PC-3 (cell line): ENCODE results near the gene CTRL. TPM values are rescaled to one million over a fixed set of nuclear protein-coding genes. Genes with fewer than 3 reads are reported as not detected.

Source experiments
- ATAC-seq: fragments of 200-7000 bp; cut with Tn5 transposase; 2 replicates; pipeline ENCODE4 v1.9.1; 2020; ENCODE audit warnings: mild to moderate bottlenecking, moderate library complexity
- BruUV-seq: library from RNA; stranded (reverse); fragments of 400-500 nt; replicated peaks from 2 replicates; lab custom pipeline; 2021; lab: Mats Ljungman, UMichigan
- CTCF ChIA-PET: fragments of 300-600 bp; sonication (Branson Sonifier 250); formaldehyde crosslinking; loops from one replicate; lab custom pipeline; 2022; ENCODE audit warnings: antibody characterized with exemption; lab: Charles Lee
- POLR2A ChIA-PET: fragments of 300-600 bp; sonication (Branson Sonifier 250); formaldehyde crosslinking; loops from one replicate; lab custom pipeline; 2022; ENCODE audit warnings: antibody characterized with exemption; ENCODE audit not compliant: unreplicated experiment; lab: Charles Lee
- DNase-seq: peaks from one replicate; pipeline ENCODE4 v3.0.0-alpha.2; 2015
- H2AFZ ChIP-seq: fragments of 300-600 bp; sonication (generic); 2 replicates; pipeline ENCODE4 v1.6.0; 2016; ENCODE audit warnings: antibody characterized with exemption, low read length
- H3F3A ChIP-seq: fragments of 300-600 bp; sonication (generic); one replicate; pipeline ENCODE4 v1.6.0; 2017; ENCODE audit warnings: antibody characterized with exemption, low read length, control low read depth, mild to moderate bottlenecking; ENCODE audit not compliant: unreplicated experiment
- H3K27ac ChIP-seq: fragments of 300-600 bp; sonication (generic); 2 replicates; pipeline ENCODE4 v1.5.1; 2016; ENCODE audit warnings: mild to moderate bottlenecking, low read length
- H3K27me3 ChIP-seq: fragments of 300-600 bp; sonication (generic); 2 replicates; pipeline ENCODE4 v1.6.1; 2016; ENCODE audit warnings: low read length, mixed read lengths
- H3K36me3 ChIP-seq: fragments of 300-600 bp; sonication (generic); 2 replicates; pipeline ENCODE4 v1.6.1; 2016; ENCODE audit warnings: low read depth, mixed run types, low read length, mixed read lengths
- H3K4me1 ChIP-seq: fragments of 300-600 bp; sonication (generic); 2 replicates; pipeline ENCODE4 v1.5.1; 2016; ENCODE audit warnings: low read length; ENCODE audit not compliant: insufficient read depth
- H3K4me2 ChIP-seq: fragments of 300-600 bp; sonication (generic); 2 replicates; pipeline ENCODE4 v1.6.0; 2016; ENCODE audit warnings: low read length
- H3K4me3 ChIP-seq: fragments of 300-600 bp; sonication (generic); 2 replicates; pipeline ENCODE4 v1.5.1; 2016; ENCODE audit warnings: mild to moderate bottlenecking, low read length, mixed read lengths
- H3K79me2 ChIP-seq: fragments of 300-600 bp; sonication (generic); 2 replicates; pipeline ENCODE4 v1.6.1; 2017; ENCODE audit warnings: low read length, mixed read lengths
- H3K9ac ChIP-seq: fragments of 300-600 bp; sonication (generic); 2 replicates; pipeline ENCODE4 v1.6.0; 2016; ENCODE audit warnings: mild to moderate bottlenecking, low read length
- H3K9me2 ChIP-seq: fragments of 300-600 bp; sonication (generic); replicated peaks from 2 replicates; pipeline ENCODE4 v1.6.1; 2016; ENCODE audit warnings: mixed run types, low read length, mixed read lengths
- H3K9me3 ChIP-seq: fragments of 300-600 bp; sonication (generic); 2 replicates; pipeline ENCODE4 v1.6.1; 2016; ENCODE audit warnings: low read length, mixed read lengths
- H4K20me1 ChIP-seq: fragments of 300-600 bp; sonication (generic); 2 replicates; pipeline ENCODE4 v1.6.1; 2016; ENCODE audit warnings: low read length, mixed read lengths
- CTCF ChIP-seq: fragments of 300-600 bp; sonication (generic); conservative IDR thresholded peaks from 2 replicates; pipeline ENCODE4 v1.5.1; 2017; ENCODE audit warnings: antibody characterized with exemption, low read depth, mild to moderate bottlenecking, low read length
- EZH2 ChIP-seq: fragments of 300-600 bp; sonication (generic); IDR thresholded peaks from one replicate; pipeline ENCODE4 v1.6.1; 2017; ENCODE audit warnings: antibody characterized with exemption, mild to moderate bottlenecking, low read length; ENCODE audit not compliant: unreplicated experiment
- EZH2phosphoT487 ChIP-seq: fragments of 300-600 bp; sonication (generic); IDR thresholded peaks from 2 replicates; pipeline ENCODE4 v1.6.1; 2018; ENCODE audit warnings: mild to moderate bottlenecking, antibody characterized with exemption, low read length, borderline replicate concordance
- intact Hi-C: fragments of 100-400 bp; cut with micrococcal nuclease; formaldehyde crosslinking; loops from 2 replicates; pipeline ENCODE4 v1.9.0; 2023
- total RNA-seq: library from RNA; depleted of rRNA; stranded (reverse); fragments of >200 nt; gene quantifications from 2 replicates; pipeline ENCODE4 v1.2.3, GENCODE V29; 2014

CTRL gene
- total RNA-seq, 1 experiment from 2014 or later: 1.6 TPM

- no peaks in the 10 kb centered on the region for H3F3A ChIP-seq
- ATAC-seq (no peak), DNase-seq (no peak)
- H3K4me1 ChIP-seq: no peaks in the 10 kb centered on the region
- H3K4me3 ChIP-seq: no peak overlapping the region
- H3K27me3 ChIP-seq: no peaks in the 10 kb centered on the region
- no TSS peak for BruUV-seq
- TF ChIP-seq CTCF (no peak), EZH2 (no peak), EZH2phosphoT487 (no peak)
- CTCF ChIA-PET: interaction anchor here (0.6 kb wide), 1 partner anchor 66 kb away, joined by 4 read pairs; the partner anchor contains the start of gene NRN1L
- no peaks in the 10 kb centered on the region for H3K9me3 ChIP-seq
- H2AFZ ChIP-seq: no peak overlapping the region
- no peak overlapping the region for H3K9ac ChIP-seq
- POLR2A ChIA-PET: no interaction called here
- intact Hi-C loops: no loop called here
- no peaks in the 10 kb centered on the region for H3K9me2 ChIP-seq
- no peaks in the 10 kb centered on the region; the same call in 1 of the 2 replicates for H3K36me3 ChIP-seq
- H3K27ac ChIP-seq: no peak overlapping the region
- no peaks in the 10 kb centered on the region for H3K79me2 ChIP-seq
- H4K20me1 ChIP-seq: no peaks in the 10 kb centered on the region
- no peak overlapping the region for H3K4me2 ChIP-seq
Measured at GRCh38 chr16:67950335-67950843, 18.7 kb upstream of the CTRL start.

GRCh38 chr16:67949645-67950044, 18.0 kb upstream of the CTRL start:
- Histone ChIP-seq H2AFZ (no peak overlapping the region), H3K9ac (no peak overlapping the region), H3K36me3 (no peaks in the 10 kb centered on the region; the same call in 1 of the 2 replicates), H3K79me2 (no peaks in the 10 kb centered on the region), H4K20me1 (no peaks in the 10 kb centered on the region), H3K9me3 (no peaks in the 10 kb centered on the region), H3K27me3 (no peaks in the 10 kb centered on the region), H3K4me1 (no peaks in the 10 kb centered on the region), H3K4me3 (no peak overlapping the region), H3K4me2 (no peak overlapping the region), H3F3A (no peaks in the 10 kb centered on the region), H3K27ac (no peak overlapping the region), H3K9me2 (no peaks in the 10 kb centered on the region)
- DNase-seq: no peak
- ATAC-seq: no peak
- TF ChIP-seq EZH2 (no peak), EZH2phosphoT487 (no peak), CTCF (no peak)
- ChIA-PET POLR2A (no interaction called here), CTCF (interaction anchor here (0.6 kb wide), 1 partner anchor 65 kb away, joined by 4 read pairs; the partner anchor contains the start of gene NRN1L)
- intact Hi-C loops: no loop called here
- BruUV-seq: no TSS peak

GRCh38 chr16:67948015-67948414, 16.4 kb upstream of the CTRL start:
- Histone ChIP-seq H3K27me3 (no peaks in the 10 kb centered on the region), H3K9ac (no peak overlapping the region), H3K79me2 (no peaks in the 10 kb centered on the region), H3K36me3 (no peaks in the 10 kb centered on the region; the same call in 1 of the 2 replicates), H3K4me3 (no peak overlapping the region), H3K4me2 (no peak overlapping the region), H3K4me1 (no peaks in the 10 kb centered on the region), H3K9me2 (no peaks in the 10 kb centered on the region), H2AFZ (no peak overlapping the region), H3F3A (no peaks in the 10 kb centered on the region), H3K27ac (no peak overlapping the region), H3K9me3 (no peaks in the 10 kb centered on the region), H4K20me1 (no peaks in the 10 kb centered on the region)
- peak; percentile 47 for ATAC-seq
- TF ChIP-seq EZH2phosphoT487: no peak
- TF ChIP-seq CTCF: no peak
- TF ChIP-seq EZH2: no peak
- DNase-seq: peak; percentile 17
- intact Hi-C loops: no loop called here
- BruUV-seq: no TSS peak
- POLR2A ChIA-PET: no interaction called here
- CTCF ChIA-PET: no interaction called here
